ENCODE results near the gene PDZK1IP1.
"Not testable (repeated sequence)": the region's sequence is repeated elsewhere in the genome, so short reads cannot be mapped to it uniquely, and the experiment has no call there.

DNA sequence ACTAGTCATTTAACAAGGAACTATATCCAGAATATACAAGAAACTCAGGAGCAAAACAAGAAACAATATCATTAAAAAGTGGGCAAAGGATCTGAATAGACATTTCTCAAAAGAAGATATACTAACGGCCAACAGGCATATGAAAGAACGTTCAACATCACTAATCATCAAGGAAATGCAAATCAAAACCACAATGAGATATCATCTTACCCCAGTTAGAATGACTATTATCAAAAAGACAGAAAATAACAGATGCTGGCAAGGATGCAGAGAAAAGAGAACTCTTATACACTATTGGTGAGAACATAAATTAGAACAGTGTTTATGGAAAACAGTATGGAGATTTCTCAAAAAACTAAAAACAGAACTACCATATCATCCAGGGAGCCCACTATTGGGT is 13.7 kb upstream of the PDZK1IP1 start:
- not testable (repeated sequence) for TF ChIP-seq POLR2A (IDR thresholded peaks at IDR 0.05; ENCODE audit: low read depth, low read length); EZH2 (IDR thresholded peaks at IDR 0.05; ENCODE audit: borderline replicate concordance, low read depth, low read length, severe bottlenecking); POLR2AphosphoS5 (IDR thresholded peaks at IDR 0.05; ENCODE audit: insufficient read depth, low read depth, low read length); MYC (IDR thresholded peaks at IDR 0.05; ENCODE audit: low read depth, low read length); JUN (IDR thresholded peaks at IDR 0.05; ENCODE audit: borderline replicate concordance, insufficient read depth, insufficient read length, low read depth); FOS (IDR thresholded peaks at IDR 0.05; ENCODE audit: borderline replicate concordance, insufficient read depth, low read length); GATA2 (IDR thresholded peaks at IDR 0.05; ENCODE audit: insufficient read depth, insufficient read length, low read depth, low read length)
- TF ChIP-seq, protein P1, sequence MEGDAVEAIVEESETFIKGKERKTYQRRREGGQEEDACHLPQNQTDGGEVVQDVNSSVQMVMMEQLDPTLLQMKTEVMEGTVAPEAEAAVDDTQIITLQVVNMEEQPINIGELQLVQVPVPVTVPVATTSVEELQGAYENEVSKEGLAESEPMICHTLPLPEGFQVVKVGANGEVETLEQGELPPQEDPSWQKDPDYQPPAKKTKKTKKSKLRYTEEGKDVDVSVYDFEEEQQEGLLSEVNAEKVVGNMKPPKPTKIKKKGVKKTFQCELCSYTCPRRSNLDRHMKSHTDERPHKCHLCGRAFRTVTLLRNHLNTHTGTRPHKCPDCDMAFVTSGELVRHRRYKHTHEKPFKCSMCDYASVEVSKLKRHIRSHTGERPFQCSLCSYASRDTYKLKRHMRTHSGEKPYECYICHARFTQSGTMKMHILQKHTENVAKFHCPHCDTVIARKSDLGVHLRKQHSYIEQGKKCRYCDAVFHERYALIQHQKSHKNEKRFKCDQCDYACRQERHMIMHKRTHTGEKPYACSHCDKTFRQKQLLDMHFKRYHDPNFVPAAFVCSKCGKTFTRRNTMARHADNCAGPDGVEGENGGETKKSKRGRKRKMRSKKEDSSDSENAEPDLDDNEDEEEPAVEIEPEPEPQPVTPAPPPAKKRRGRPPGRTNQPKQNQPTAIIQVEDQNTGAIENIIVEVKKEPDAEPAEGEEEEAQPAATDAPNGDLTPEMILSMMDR (IDR thresholded peaks at IDR 0.05; ENCODE audit: extremely low read depth in 1 of 2, insufficient read depth in 1 of 2, low read depth in 1 of 2, low read length in 2 of 2), result not testable (repeated sequence)
- TF ChIP-seq, protein P2, sequence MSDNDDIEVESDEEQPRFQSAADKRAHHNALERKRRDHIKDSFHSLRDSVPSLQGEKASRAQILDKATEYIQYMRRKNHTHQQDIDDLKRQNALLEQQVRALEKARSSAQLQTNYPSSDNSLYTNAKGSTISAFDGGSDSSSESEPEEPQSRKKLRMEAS (IDR thresholded peaks at IDR 0.05; ENCODE audit: insufficient read depth, insufficient read length), result not testable (repeated sequence)
